ENCODE data around the gene NT5M. TPM values are rescaled to one million over a fixed set of nuclear protein-coding genes. Genes with fewer than 3 reads are reported as not detected.
"Not testable (repeated sequence)": the region's sequence is repeated elsewhere in the genome, so short reads cannot be mapped to it uniquely, and the experiment has no call there.

NT5M gene
- total RNA-seq, 1 experiment from 2014 or later = 2.1 TPM

DNA sequence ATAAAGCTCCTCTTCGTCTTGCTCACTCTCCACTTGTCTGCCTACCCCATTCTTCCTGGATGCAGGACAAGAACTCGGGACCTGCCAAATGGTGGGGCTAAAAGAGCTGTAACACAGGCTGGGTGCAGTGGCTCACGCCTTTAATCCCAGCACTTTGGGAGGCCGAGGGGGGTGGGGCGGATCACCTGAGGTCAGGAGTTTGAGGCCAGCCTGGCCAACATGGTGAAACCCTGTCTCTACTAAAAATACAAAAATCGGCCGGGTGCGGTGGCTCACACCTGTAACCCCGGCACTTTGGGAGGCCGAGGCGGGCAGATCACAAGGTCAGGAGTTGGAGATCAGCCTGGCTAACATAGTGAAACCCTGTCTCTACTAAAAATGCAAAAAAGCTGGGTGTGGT, 1.5 kb upstream of the NT5M start:
- not testable (repeated sequence) for DNase-seq (ENCODE audit: low spot score)

GRCh38 chr17:17303847-17304490, 796 bp downstream of the NT5M start:
- no peak for DNase-seq (ENCODE audit: low spot score)

DNA sequence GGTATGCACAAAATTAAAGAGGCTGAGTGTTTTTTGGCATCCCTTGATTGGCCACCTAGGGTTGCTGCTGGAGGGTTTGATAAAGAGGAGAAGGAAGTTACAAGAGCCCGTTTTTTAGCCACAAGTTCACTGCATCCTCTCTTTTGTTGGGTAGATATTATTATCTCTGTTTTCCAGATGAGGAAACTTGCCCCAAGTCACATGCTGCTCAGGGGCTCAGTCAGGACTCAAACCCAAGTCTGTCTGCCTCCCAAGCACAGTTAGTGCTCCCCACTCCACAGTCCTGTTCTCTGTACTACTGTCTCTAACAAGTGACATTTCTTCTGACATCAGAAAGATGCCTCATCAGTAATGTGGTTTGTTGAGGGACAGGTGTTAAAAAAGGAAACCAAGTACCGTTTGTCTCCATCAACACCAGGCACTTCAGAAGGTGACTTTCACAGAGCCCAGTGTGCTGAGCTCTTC, 1.4 kb downstream of the NT5M start:
- DNase-seq (ENCODE audit: low spot score) = no peak

- peak; percentile 34 for DNase-seq (ENCODE audit: low spot score)
Measured at GRCh38 chr17:17305281-17305801, 2.2 kb downstream of the NT5M start.

- DNase-seq (ENCODE audit: low spot score) = no peak
Measured at GRCh38 chr17:17309356-17309755, 6.2 kb downstream of the NT5M start.

GRCh38 chr17:17313350-17313991, 10.3 kb downstream of the NT5M start:
- peak; percentile 45 for DNase-seq (ENCODE audit: low spot score)

GRCh38 chr17:17314501-17315071, 11.4 kb downstream of the NT5M start:
- no peak for DNase-seq (ENCODE audit: low spot score)

DNA sequence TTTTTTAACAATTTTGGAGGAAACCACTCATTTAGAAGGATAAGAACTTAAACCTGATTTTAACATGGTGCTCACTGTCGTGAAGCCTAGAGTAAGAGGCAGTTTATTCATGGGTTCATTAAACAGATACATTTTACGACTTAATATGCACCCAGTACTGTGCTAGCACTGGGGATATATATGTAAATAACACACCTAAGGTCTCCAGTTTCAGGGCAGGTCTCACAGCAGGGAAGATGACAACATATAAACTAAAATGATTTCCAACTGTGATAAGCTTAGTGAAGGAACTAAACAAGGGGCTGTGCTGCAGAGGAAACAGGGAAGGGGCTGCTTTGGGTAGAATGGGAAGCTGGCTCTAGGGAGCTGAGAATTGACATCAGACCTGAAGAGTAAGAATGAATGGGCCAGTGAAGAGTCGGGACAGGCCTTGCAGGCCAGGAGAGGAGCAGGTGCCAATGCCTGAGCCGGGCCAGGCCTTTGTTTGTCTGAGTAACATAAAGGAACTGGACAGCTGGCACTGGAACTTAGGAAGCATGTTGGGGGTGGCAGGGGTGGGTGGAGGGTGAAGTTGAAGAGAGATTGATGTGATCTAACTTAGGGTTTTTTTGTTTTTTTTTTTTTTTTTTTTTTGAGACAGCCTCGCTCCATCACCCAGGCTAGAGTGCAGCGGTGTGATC, 12.1 kb downstream of the NT5M start:
- DNase-seq (ENCODE audit: low spot score) = no peak

DNA sequence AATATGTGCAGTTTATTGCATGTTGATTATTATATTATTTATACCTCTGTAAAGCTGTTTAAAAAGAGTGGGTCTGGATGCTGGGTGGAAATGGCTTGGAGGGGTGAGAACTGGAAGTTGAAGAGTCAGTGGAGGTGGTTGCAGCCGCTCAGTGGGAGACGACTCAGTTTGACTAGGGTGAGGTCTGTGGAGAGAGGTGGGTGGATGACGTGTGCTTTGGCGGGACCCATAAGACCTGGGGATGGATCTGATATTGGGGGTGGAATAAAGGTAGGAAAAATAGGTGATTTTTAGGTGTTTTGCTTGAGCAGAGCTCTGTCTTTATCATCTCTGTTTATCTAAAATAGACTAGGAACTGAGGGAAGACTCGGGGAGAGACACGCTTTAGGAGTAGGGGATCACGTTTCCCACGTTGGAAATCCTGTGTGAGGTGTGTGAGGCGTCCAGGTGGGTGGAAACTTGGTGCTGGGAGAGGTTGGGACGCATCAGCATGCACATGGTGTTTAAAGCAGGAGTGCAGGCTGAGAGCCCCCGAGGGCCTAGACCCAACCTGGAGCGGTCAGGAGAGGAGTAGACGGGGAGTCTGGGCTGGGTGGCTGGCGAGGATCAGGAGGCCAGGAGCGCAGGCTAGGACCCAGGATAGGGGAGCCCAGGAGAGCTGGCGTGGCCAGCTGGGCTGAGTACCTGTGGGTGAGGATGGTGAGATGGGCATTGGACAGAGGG, 17.2 kb downstream of the NT5M start:
- no peak for DNase-seq (ENCODE audit: low spot score)

GRCh38 chr17:17320911-17321220, 17.7 kb downstream of the NT5M start:
- DNase-seq (ENCODE audit: low spot score) = no peak

DNA sequence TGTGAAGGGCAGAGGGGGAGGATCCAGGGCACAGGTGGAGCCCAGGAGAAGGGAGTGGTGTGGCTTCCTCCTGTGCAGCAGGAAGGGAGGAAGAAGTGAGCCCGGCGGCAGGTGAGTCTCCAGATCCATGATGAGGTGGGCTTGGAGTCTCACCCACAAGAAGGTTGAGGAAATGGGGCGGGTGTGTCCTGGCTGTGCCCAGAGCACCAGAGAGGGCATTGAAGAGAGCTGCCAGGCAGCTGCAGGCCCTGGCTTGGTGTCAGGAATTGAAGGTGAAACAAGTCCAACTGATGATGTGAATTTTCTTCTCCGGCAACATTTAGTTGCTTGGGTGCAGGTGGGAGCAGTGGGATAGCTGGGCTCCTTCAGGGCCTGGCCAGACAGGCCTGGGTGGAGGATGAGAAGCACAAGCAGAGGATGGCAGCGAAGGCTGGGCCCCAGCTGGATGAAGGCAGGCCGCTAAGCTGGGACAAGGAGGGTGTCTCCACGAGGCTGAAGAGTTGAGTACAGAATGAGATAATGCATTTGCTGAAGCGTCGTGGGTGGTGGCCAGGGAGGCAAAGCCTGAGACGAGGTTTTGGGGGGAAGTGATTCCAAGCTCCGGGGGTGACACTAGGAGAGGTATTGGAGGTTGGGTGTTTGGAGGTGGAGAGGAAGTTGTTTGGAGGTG, 18.3 kb downstream of the NT5M start:
- DNase-seq (ENCODE audit: low spot score) = no peak

- DNase-seq (ENCODE audit: low spot score) = no peak
Measured at GRCh38 chr17:17322516-17323510, 19.6 kb downstream of the NT5M start.

DNA sequence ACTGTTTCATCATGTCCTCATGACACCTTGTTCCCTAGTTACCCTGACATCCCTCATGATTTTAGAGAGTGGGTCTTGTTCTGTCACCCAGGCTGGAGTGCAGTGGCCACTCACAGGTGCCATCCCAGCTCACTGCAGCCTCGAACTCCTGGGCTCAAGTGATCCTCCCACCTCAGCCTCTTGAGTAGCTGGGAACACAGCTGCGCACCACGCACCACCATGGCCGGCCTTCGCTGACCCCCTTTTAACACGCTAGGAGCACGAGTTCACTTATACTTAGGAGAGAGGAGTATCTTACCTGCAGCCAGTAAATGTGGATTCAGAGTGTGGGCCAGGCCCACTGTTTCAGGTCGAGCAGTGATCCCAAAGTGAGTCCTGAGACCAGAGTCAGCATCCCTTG, 21.4 kb downstream of the NT5M start:
- DNase-seq (ENCODE audit: low spot score) = no peak

- no peak for DNase-seq (ENCODE audit: low spot score)
Measured at GRCh38 chr17:17325228-17325627, 22.1 kb downstream of the NT5M start.

GRCh38 chr17:17325816-17326215, 22.6 kb downstream of the NT5M start:
- no peak for DNase-seq (ENCODE audit: low spot score)

DNA sequence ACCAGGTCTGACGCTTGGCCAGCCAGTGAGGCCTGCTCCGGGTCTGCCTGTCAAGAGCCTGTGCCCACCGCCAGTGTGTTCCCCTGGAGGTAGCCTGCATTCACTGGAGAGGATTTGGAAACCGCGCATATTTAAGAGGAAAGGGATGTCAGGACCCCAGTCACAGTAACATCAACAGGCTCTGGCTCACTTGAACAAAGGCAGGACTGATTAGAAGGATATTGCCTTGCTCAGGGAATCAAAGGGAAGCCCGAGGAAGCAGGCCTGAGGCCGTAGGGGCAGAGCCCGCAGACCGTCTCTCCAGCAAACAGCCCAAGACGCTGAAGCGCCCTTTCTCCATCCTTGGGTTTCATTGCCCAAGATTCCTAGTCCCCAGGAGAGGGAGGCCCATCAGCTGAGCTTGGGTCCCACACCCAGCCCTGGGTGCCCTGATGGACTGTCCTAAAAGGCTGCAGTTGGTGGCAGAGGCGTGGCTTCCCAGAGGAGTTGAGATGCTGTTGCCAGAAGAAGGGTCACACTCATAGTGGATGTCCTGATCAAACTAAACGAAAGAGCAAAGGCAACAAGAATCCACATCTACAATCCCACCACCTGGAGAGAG, 23.2 kb downstream of the NT5M start:
- DNase-seq (ENCODE audit: low spot score) = no peak

DNA sequence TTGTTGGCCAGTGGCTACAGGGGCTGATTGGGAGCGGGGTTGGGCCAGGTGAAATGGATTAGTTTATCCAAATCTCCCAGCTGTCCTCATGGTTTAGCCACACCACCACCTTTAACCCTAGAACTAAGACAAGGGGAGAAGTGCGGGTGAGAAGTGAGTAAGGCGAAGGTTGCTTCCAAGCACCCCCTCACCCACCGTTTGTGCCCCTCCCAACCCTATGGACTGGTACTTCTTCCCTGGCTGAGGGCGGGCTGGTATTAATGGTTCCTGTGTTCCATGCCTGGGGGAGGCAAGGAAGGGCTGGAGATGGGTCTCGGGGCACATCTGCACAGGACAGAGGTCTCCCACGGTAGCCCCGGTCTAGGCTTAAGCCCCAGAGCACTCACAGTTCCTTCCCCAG, 25.1 kb downstream of the NT5M start:
- no peak for DNase-seq (ENCODE audit: low spot score)

- DNase-seq (ENCODE audit: low spot score) = no peak
Measured at GRCh38 chr17:17341452-17341851, 38.3 kb downstream of the NT5M start.

GRCh38 chr17:17342242-17342945, 39.2 kb downstream of the NT5M start:
- DNase-seq (ENCODE audit: low spot score) = no peak

Data from H4 (cell line).